Spleen (tissue), 11 donors: ENCODE data around the gene C5orf15. TPM values are rescaled to one million over a fixed set of nuclear protein-coding genes. Genes with fewer than 3 reads are reported as not detected.

ENCODE experiments used
- DNase-seq: peaks from one replicate; pipeline ENCODE4 v3.0.0-alpha.2; 2020
- H3K27ac ChIP-seq, 8 donors: fragments of 200-600 bp; sonication (generic) in 7 of 8; 1 replicate in 4 of 8; 2 replicates in 4 of 8; pipeline versions ENCODE4 v1.5.0 to v1.8.0; 2016 to 2021; ENCODE audit warnings: inconsistent platforms in 4 of 8, mild to moderate bottlenecking in 4 of 8, moderate library complexity in 1 of 8
- H3K27me3 ChIP-seq, 7 donors: fragments of 200-600 bp; sonication (generic) in 6 of 7; replicated peaks in 1 of 7; 1 replicate in 4 of 7; 2 replicates in 3 of 7; pipeline versions ENCODE4 v1.5.0 to v1.8.0; 2016 to 2021; ENCODE audit warnings: inconsistent platforms in 3 of 7, mild to moderate bottlenecking in 1 of 7
- H3K36me3 ChIP-seq, 6 donors: fragments of 200-600 bp; sonication (generic) in 5 of 6; 1 replicate in 4 of 6; 2 replicates in 2 of 6; pipeline versions ENCODE4 v1.5.0 to v1.8.0; 2016 to 2021; ENCODE audit warnings: inconsistent platforms in 2 of 6
- H3K4me1 ChIP-seq, 6 donors: fragments of 200-600 bp; sonication (generic) in 5 of 6; 1 replicate in 3 of 6; 2 replicates in 3 of 6; pipeline versions ENCODE4 v1.5.0 to v1.8.0; 2016 to 2021; ENCODE audit warnings: inconsistent platforms in 3 of 6
- H3K4me3 ChIP-seq, 8 donors: fragments of 200-600 bp; sonication (generic) in 7 of 8; 1 replicate in 4 of 8; 2 replicates in 4 of 8; pipeline versions ENCODE4 v1.5.0 to v1.8.0; 2016 to 2021; ENCODE audit warnings: inconsistent platforms in 4 of 8, mild to moderate bottlenecking in 4 of 8, moderate library complexity in 2 of 8
- H3K9me3 ChIP-seq, 8 donors: fragments of 200-600 bp; sonication (generic) in 7 of 8; 1 replicate in 4 of 8; 2 replicates in 4 of 8; pipeline versions ENCODE4 v1.5.0 to v1.8.0; 2016 to 2021; ENCODE audit warnings: inconsistent platforms in 4 of 8
- CTCF ChIP-seq, 11 experiments: fragments of 200-600 bp in 7 of 11; fragments of 450-650 bp in 4 of 11; sonication (generic) in 4 of 11; IDR thresholded peaks in 8 of 11; conservative IDR thresholded peaks in 3 of 11; 1 replicate in 7 of 11; 2 replicates in 4 of 11; pipeline versions ENCODE4 v1.4.0 to v1.8.0; 2016 to 2021; ENCODE audit warnings: antibody characterized with exemption in 11 of 11, inconsistent platforms in 4 of 11, mild to moderate bottlenecking in 1 of 11
- POLR2A ChIP-seq, 3 donors: fragments of 450-650 bp; IDR thresholded peaks; one replicate each; pipeline ENCODE4 v1.5.1; 2017; ENCODE audit warnings: antibody characterized with exemption in 3 of 3, mild to moderate bottlenecking in 1 of 3
- POLR2AphosphoS5 ChIP-seq, 3 donors: sonication (generic); formaldehyde crosslinking; IDR thresholded peaks; one replicate each; pipeline ENCODE4 v1.5.1; 2017; ENCODE audit warnings: antibody characterized with exemption in 3 of 3
- WGBS, 5 donors: extraction: QIAGEN DNeasy Blood & Tissue Kit in 3 of 5; methylation state at CpG; one replicate each; pipeline versions ENCODE4 v1.1.5 to v1.1.7; 2013 to 2018; 5-methylcytosine and 5-hydroxymethylcytosine counted together
- intact Hi-C: fragments of 100-400 bp; cut with DNase I; formaldehyde crosslinking; loops from one replicate; pipeline ENCODE4 v1.15.0; 2023; ENCODE audit warnings: low total_unique reads
- polyA plus RNA-seq, 3 donors: library from polyadenylated mRNA; stranded (reverse); fragments of 200-250 nt; gene quantifications; one replicate each; pipeline ENCODE4 v1.2.1, GENCODE V29; 2013
- total RNA-seq, 7 donors: library from RNA; depleted of rRNA in 3 of 7; stranded (reverse); fragments of >200 nt in 3 of 7; fragmentation: NEBNext Ultra II Directional in 4 of 7; extraction: Animal tissue kit (Norgen Biotek cat#: 25700) in 4 of 7; gene quantifications; one replicate each; pipeline versions ENCODE4 v1.1.0 to v1.2.1, GENCODE V29; 2016 to 2021
- donor health status: healthy with polysubstance abuse.
- donor health status: DM: no; HTN: no; CAD: no; lungs with moderate emphysema.
- donor health status: DM: no; HTN: no; CAD: no.
- donor health status: Bipolar disorder and iron deficiency.
- donor health status: healthy.
- donor health status: DM: no; HTN: no; CAD: no.
- donor health status: DM: yes; HTN: yes; CAD: no.

Gene C5orf15
- total and polyA plus RNA-seq, 10 donors = 25.4 to 49.6 (median 28.5) TPM

GRCh38 chr5:133909603-133910002, 58.8 kb downstream of the C5orf15 start:
- no peak for DNase-seq
- no peaks in the 10 kb centered on the region for H3K36me3 ChIP-seq
- H3K4me1 ChIP-seq = no peaks in the 10 kb centered on the region
- TF ChIP-seq POLR2A (IDR thresholded peaks at IDR 0.05) = no peak
- WGBS, 5 donors = 81 to 91% (median 85%) methylated on average over 3 to 4 of the region's 4 CpGs
- H3K4me3 ChIP-seq = no peak overlapping the region
- no peak overlapping the region for H3K27ac ChIP-seq
- H3K9me3 ChIP-seq = no peaks in the 10 kb centered on the region
- no peaks in the 10 kb centered on the region for H3K27me3 ChIP-seq
- intact Hi-C loops = no loop called here

GRCh38 chr5:133907075-133907474, 61.4 kb downstream of the C5orf15 start:
- intact Hi-C loops = no loop called here
- WGBS, 5 donors = 79 to 88% (median 82%) methylated on average over 5 to 9 of the region's 9 CpGs
- Histone ChIP-seq H3K4me3 (no peak overlapping the region), H3K9me3 (no peaks in the 10 kb centered on the region), H3K27ac (no peak overlapping the region), H3K4me1 (no peaks in the 10 kb centered on the region), H3K36me3 (no peaks in the 10 kb centered on the region), H3K27me3 (no peaks in the 10 kb centered on the region)
- TF ChIP-seq CTCF (IDR thresholded peaks at IDR 0.05 in 8 of 11, conservative IDR thresholded peaks at IDR 0.05 in 3 of 11) (no peak), POLR2A (IDR thresholded peaks at IDR 0.05) (no peak), POLR2AphosphoS5 (IDR thresholded peaks at IDR 0.05) (no peak)
- no peak for DNase-seq

GRCh38 chr5:133906303-133906702, 62.1 kb downstream of the C5orf15 start:
- intact Hi-C loops = no loop called here
- no peak for DNase-seq
- H3K4me1 ChIP-seq = no peaks in the 10 kb centered on the region
- 78 to 91% (median 87%) methylated on average over 5 to 6 of the region's 6 CpGs for WGBS, 5 donors
- no peak overlapping the region for H3K27ac ChIP-seq
- TF ChIP-seq POLR2A (IDR thresholded peaks at IDR 0.05) (no peak), POLR2AphosphoS5 (IDR thresholded peaks at IDR 0.05) (no peak), CTCF (IDR thresholded peaks at IDR 0.05 in 8 of 11, conservative IDR thresholded peaks at IDR 0.05 in 3 of 11) (no peak)
- no peaks in the 10 kb centered on the region for H3K9me3 ChIP-seq
- no peaks in the 10 kb centered on the region for H3K27me3 ChIP-seq
- H3K4me3 ChIP-seq = no peak overlapping the region
- no peaks in the 10 kb centered on the region for H3K36me3 ChIP-seq

Other genes with a start within 250 kb of the C5orf15 start
- 100 to 1,000 TPM in 1 of 7 donors, 10 to 100 TPM in 6; 69.2 to 100 (median 86.4) TPM for gene VDAC1, start 36.4 kb upstream of the C5orf15 start, total RNA-seq
- gene VDAC1, start 36.4 kb upstream of the C5orf15 start, polyA plus RNA-seq = 10 to 100 TPM; 53.3 to 84.0 (median 76.2) TPM
- 10 to 100 TPM; 29.0 to 88.3 (median 53.7) TPM for gene TCF7, start 146.1 kb upstream of the C5orf15 start, total RNA-seq
- gene TCF7, start 146.1 kb upstream of the C5orf15 start, polyA plus RNA-seq = 10 to 100 TPM; 13.7 to 24.3 (median 18.1) TPM
- 100 to 1,000 TPM; 121 to 246 (median 193) TPM for gene SKP1, start 208.3 kb upstream of the C5orf15 start, total RNA-seq
- 100 to 1,000 TPM; 142 to 354 (median 228) TPM for gene SKP1, start 208.3 kb upstream of the C5orf15 start, polyA plus RNA-seq